NCI-H1092 (cell line): ENCODE data around the gene RASGRP1.

Experiments used
- DNase-seq: peaks from one replicate; lab custom pipeline; 2025; lab: John Stamatoyannopoulos, UW

The RASGRP1 gene

GRCh38 chr15:38535491-38536200, 29.0 kb downstream of the RASGRP1 start:
- DNase-seq, result no peak

GRCh38 chr15:38534691-38535090, 29.9 kb downstream of the RASGRP1 start:
- DNase-seq, result no peak

- no peak for DNase-seq
Observed at GRCh38 chr15:38533926-38534325, 30.7 kb downstream of the RASGRP1 start.

GRCh38 chr15:38533416-38533915, 31.1 kb downstream of the RASGRP1 start:
- DNase-seq, result no peak

GRCh38 chr15:38532728-38533127, 31.9 kb downstream of the RASGRP1 start:
- DNase-seq, result no peak

- no peak for DNase-seq
Observed at GRCh38 chr15:38531509-38531908, 33.1 kb downstream of the RASGRP1 start.

GRCh38 chr15:38530113-38530512, 34.5 kb downstream of the RASGRP1 start:
- DNase-seq, result no peak

GRCh38 chr15:38528294-38528693, 36.3 kb downstream of the RASGRP1 start:
- no peak for DNase-seq

- no peak for DNase-seq
Observed at GRCh38 chr15:38526158-38526557, 38.5 kb downstream of the RASGRP1 start.

- no peak for DNase-seq
Observed at GRCh38 chr15:38525489-38525888, 39.1 kb downstream of the RASGRP1 start.

GRCh38 chr15:38524156-38524555, 40.5 kb downstream of the RASGRP1 start:
- no peak for DNase-seq

- DNase-seq, result no peak
Observed at GRCh38 chr15:38522922-38523321, 41.7 kb downstream of the RASGRP1 start.

- DNase-seq, result no peak
Observed at GRCh38 chr15:38521316-38521715, 43.3 kb downstream of the RASGRP1 start.

- no peak for DNase-seq
Observed at GRCh38 chr15:38520035-38520434, 44.6 kb downstream of the RASGRP1 start.

GRCh38 chr15:38518084-38518483, 46.5 kb downstream of the RASGRP1 start:
- no peak for DNase-seq

- no peak for DNase-seq
Observed at GRCh38 chr15:38517312-38517975, 47.2 kb downstream of the RASGRP1 start.

GRCh38 chr15:38516626-38517025, 48.0 kb downstream of the RASGRP1 start:
- DNase-seq, result no peak

GRCh38 chr15:38514601-38515000, 50.0 kb downstream of the RASGRP1 start:
- no peak for DNase-seq

- DNase-seq, result no peak
Observed at GRCh38 chr15:38512901-38513300, 51.7 kb downstream of the RASGRP1 start.

GRCh38 chr15:38509152-38509551, 55.5 kb downstream of the RASGRP1 start:
- no peak for DNase-seq

GRCh38 chr15:38508647-38509046, 56.0 kb downstream of the RASGRP1 start:
- no peak for DNase-seq

- no peak for DNase-seq
Observed at GRCh38 chr15:38507570-38507969, 57.0 kb downstream of the RASGRP1 start.

GRCh38 chr15:38506997-38507396, 57.6 kb downstream of the RASGRP1 start:
- DNase-seq, result no peak
